GM15510 (cell line): ENCODE measurements around the gene CCT4.

Source experiments
- POLR2A ChIP-seq: IDR thresholded peaks from 3 replicates; pipeline ENCODE4 v1.6.1; 2011; ENCODE audit warnings: borderline replicate concordance; ENCODE audit not compliant: insufficient read length; ENCODE audit errors: extremely low read depth

The CCT4 gene

DNA sequence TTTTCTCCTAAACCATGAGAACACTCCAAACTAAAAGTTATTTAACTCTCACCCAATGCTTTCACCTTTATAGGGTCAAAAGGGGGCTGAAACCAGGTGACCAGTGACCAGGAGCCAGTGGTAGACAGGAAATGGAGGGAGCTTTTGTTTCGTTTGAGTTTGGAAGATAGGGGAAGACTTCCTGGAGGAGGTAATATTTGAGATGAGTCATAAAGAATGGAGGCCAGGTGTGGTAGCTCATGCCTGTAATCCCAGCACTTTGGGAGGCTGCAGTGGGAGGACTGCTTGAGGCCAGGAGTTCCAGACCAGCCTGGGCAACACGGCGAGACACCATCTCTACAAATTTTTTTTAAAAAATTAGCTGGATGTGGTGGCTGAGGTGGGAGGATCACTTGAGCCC is 43.1 kb downstream of the CCT4 start:
- TF ChIP-seq POLR2A, result no peak

DNA sequence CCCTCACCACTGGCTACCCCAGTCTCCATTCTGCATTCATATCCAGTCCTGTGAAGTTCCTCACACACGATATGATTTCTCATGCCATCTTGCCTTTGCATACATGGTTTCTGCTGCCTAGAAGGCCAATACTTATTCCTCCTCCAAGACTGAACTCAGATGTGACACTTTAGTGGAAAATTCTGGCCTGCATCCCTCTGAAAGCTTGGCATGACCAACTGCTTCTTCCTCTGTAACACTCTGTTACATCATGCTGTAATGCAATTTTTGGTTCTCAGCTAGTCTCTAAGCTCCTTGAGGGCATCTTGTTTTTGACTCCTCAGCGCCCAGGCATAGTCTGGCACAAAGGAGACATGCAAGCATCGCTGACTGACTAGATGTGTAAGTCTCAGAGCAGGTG is 47.2 kb downstream of the CCT4 start:
- no peak for TF ChIP-seq POLR2A

DNA sequence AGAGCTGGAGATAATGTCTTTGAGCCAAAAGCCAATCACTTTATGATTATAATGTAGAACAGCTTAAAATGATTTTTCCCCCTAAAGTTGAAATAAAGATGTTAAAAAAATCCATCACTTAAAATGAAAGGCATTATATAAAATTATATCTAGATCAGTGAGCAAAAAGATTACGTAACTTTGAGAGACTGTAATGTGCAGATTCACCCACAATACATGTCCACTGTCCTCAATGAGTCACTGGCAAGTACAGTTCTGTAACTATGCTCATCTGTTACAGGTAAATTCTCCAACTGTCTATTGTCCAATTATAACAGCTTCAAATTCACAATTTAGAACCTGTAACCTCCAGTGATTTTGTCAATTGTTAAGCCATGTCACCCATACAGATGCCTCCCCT is 53.6 kb downstream of the CCT4 start:
- TF ChIP-seq POLR2A, result no peak

DNA sequence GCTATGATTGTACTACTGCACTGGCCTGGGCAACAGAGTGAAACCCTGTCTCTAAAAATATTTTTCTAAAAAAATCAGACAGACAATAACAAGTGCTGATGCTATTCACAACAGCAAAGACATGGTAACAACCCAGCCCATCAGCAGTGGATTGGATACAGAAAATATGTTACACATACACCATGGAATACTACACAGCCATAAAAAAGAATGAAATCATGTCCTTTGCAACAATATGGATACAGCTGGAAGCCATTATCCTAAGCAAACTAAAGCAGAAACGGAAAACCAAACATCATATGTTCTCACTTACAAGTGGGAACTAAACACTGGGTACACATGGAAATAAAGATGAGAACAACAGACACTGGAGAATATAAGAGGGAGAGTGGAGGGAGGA is 54.5 kb downstream of the CCT4 start:
- TF ChIP-seq POLR2A, result no peak

DNA sequence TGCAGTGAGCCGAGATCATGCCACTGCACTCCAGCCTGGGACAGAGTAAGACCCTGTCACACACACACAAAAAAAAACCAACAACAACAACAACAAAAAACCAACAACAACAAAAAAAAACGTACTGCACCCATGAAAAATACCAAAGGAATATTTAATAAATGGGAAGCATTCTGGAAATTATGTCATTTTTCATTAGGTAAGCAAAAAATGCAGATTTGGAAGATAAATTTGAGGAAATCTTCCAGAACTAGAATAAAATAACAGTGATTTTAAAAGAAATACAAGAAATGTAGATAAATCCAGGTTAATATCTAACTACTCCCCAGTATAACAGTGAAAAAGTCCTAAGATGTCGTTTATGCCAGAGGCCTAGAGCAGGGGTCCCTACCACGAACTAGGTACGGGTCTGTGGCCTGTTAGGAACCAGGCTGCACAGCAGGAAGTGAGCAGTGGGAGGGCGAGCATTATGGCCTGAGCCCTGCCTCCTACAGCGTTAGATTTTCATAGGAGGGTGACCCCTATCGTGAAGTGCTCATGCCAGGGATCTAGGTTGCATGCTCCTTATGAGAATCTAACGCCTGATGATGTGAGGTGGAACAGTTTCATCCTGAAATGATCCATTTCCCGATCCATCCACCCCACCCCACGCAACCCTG is 56.1 kb downstream of the CCT4 start:
- TF ChIP-seq POLR2A, result no peak

DNA sequence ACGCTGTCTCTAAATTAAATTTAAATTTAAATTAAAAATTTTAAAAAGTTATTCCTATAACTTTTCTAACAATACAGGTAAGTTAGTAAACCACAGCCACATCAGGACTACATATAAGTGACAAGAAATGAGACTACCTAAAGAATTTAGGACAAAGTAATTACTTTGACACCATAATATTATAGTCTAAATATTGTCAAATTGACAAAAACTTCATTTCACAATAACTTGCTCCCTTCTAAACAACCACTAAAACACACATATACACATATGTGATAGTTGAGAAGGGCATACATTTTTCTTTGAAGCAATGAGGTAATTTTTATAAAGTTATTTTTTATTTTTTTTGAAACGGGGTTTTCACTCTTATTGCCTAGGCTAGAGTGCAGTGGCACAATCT is 66.2 kb downstream of the CCT4 start:
- no peak for TF ChIP-seq POLR2A
